ENCODE measurements around the gene PIP4K2A. TPM values are rescaled to one million over a fixed set of nuclear protein-coding genes. Genes with fewer than 3 reads are reported as not detected.

The PIP4K2A gene
- total RNA-seq, 1 donor from 2014 or later, result 34.9 TPM

DNA sequence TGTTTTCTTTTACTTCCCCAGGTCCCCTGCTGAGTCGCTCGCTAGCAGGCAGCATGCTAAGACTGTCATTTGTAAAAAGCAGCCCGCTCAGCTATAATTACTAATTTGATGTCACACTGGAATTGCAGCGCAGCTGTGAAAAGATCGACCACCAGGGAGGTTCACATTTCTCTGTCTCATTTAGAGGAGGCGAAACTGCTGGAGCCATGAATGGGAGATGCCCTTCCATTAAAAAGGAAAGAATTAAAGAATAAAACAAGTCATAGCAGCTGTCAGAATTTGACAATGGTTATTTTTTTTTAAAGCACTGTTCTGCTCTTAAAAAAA lies 153.5 kb downstream of the PIP4K2A start:
- H3K4me3 ChIP-seq, result no peak overlapping the region
- H3K36me3 ChIP-seq, result peaks cover 14 to 18% of the 10 kb centered on the region in 2 donors
- H3K27ac ChIP-seq, result no peak overlapping the region
- DNase-seq (ENCODE audit: low spot score in 2 of 2), result no peak
- TF ChIP-seq, protein P1, sequence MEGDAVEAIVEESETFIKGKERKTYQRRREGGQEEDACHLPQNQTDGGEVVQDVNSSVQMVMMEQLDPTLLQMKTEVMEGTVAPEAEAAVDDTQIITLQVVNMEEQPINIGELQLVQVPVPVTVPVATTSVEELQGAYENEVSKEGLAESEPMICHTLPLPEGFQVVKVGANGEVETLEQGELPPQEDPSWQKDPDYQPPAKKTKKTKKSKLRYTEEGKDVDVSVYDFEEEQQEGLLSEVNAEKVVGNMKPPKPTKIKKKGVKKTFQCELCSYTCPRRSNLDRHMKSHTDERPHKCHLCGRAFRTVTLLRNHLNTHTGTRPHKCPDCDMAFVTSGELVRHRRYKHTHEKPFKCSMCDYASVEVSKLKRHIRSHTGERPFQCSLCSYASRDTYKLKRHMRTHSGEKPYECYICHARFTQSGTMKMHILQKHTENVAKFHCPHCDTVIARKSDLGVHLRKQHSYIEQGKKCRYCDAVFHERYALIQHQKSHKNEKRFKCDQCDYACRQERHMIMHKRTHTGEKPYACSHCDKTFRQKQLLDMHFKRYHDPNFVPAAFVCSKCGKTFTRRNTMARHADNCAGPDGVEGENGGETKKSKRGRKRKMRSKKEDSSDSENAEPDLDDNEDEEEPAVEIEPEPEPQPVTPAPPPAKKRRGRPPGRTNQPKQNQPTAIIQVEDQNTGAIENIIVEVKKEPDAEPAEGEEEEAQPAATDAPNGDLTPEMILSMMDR (IDR thresholded peaks at IDR 0.05), result no peak
- H3K27me3 ChIP-seq, result no peaks in the 10 kb centered on the region
- no peaks in the 10 kb centered on the region for H3K4me1 ChIP-seq
- intact Hi-C loops (cut with DNase I), result no loop called here
- no peaks in the 10 kb centered on the region for H3K9me3 ChIP-seq

DNA sequence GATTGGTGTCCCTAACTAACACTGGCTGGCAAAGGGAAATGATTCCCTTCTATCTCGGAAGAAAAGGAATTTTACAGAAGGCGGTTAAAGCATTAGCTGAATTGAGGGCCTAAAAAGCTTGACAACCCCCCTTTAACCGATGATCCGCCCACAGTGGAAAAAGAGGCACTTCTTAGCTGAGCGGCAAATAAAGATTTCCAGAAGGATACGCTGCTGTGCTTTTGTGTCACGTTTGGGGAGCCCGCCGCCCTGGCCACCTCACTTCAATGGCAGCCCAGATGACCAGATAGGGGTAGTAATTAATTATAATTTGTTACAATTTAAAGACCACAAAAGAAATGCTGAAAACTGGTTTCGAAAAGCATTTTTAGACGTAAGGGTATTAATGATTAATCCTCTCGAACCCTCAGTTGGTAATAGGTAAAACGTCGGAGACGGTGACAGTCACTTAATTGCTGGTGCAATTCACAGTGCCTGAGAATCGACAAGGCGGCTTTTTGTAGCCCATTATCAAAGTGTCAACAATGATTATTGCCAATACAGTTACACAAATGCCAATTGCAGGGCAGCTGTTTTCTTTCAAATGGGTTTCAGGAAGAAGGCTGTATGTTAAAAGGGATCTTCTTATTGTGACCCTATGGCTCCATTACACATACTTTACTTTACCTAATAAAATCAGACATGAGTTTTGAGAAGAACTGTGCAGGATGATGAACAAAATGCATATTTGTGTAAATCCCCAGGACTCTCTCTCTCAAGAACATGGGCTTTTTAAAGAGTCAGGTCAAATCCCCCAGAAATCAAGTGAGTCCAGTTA lies 154.1 kb downstream of the PIP4K2A start:
- Histone ChIP-seq H3K36me3 (peaks cover 14 to 18% of the 10 kb centered on the region in 2 donors), H3K9me3 (no peaks in the 10 kb centered on the region), H3K27me3 (no peaks in the 10 kb centered on the region), H3K4me1 (no peaks in the 10 kb centered on the region), H3K27ac (no peak overlapping the region), H3K4me3 (no peak overlapping the region)
- no peak for DNase-seq (ENCODE audit: low spot score in 2 of 2)
- TF ChIP-seq, protein P1 (IDR thresholded peaks at IDR 0.05), result no peak
- intact Hi-C loops (cut with DNase I), result no loop called here

DNA sequence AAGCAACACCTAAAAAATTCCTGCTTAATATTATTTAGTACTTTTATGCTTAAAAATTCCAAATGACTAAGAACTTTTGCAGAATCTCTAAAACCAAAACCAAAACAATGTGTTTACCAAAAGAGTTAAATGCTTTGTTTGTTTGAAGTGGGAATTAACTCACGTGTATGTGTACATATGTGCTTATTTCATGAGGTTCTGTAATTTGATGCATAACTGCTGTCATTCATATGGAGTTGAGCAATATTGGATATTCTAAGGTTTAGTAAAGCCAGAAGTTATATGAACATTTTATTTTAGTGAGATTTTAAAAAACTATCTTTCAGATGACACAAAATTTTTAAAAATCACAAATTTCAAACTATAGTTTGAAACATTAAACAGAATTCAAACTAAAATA lies 157.1 kb downstream of the PIP4K2A start:
- no peaks in the 10 kb centered on the region for H3K4me1 ChIP-seq
- H3K36me3 ChIP-seq, result peaks cover 0 to 4% of the 10 kb centered on the region in 2 donors
- DNase-seq (ENCODE audit: low spot score in 2 of 2), result no peak
- intact Hi-C loops (cut with DNase I), result loop anchor here (10.0 kb wide), 2 partner anchors 213 to 507 kb away; partner anchors contain the start of gene SPAG6
- no peaks in the 10 kb centered on the region for H3K9me3 ChIP-seq
- H3K27ac ChIP-seq, result no peak overlapping the region
- no peaks in the 10 kb centered on the region for H3K27me3 ChIP-seq
- TF ChIP-seq, protein P1 (IDR thresholded peaks at IDR 0.05), result no peak
- H3K4me3 ChIP-seq, result no peak overlapping the region

DNA sequence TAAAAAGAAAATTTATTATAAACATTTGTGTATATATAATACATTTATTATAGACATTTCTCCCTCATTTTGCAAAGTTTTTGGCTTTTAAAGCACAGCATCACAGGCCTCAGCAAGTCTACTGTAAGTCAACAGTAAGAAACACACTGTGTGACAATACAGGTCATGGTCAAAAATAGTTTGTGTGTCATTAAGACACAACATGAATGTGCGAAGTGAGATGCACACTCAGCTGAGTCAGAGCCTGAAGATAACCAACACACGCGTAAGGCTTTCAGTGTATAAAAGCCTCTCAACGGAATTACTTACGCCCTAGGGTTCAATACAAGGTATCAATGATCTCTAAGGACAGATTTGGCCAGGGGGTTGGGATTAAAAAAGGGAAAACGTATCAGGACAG lies 157.6 kb downstream of the PIP4K2A start:
- DNase-seq (ENCODE audit: low spot score in 2 of 2), result no peak
- H3K4me3 ChIP-seq, result no peak overlapping the region
- no peaks in the 10 kb centered on the region for H3K27me3 ChIP-seq
- H3K27ac ChIP-seq, result no peak overlapping the region
- intact Hi-C loops (cut with DNase I), result loop anchor here (10.0 kb wide), 2 partner anchors 212 to 508 kb away; partner anchors contain the start of gene SPAG6
- H3K36me3 ChIP-seq, result peaks cover 0 to 4% of the 10 kb centered on the region in 2 donors
- no peaks in the 10 kb centered on the region for H3K9me3 ChIP-seq
- TF ChIP-seq, protein P1 (IDR thresholded peaks at IDR 0.05), result no peak
- H3K4me1 ChIP-seq, result no peaks in the 10 kb centered on the region

DNA sequence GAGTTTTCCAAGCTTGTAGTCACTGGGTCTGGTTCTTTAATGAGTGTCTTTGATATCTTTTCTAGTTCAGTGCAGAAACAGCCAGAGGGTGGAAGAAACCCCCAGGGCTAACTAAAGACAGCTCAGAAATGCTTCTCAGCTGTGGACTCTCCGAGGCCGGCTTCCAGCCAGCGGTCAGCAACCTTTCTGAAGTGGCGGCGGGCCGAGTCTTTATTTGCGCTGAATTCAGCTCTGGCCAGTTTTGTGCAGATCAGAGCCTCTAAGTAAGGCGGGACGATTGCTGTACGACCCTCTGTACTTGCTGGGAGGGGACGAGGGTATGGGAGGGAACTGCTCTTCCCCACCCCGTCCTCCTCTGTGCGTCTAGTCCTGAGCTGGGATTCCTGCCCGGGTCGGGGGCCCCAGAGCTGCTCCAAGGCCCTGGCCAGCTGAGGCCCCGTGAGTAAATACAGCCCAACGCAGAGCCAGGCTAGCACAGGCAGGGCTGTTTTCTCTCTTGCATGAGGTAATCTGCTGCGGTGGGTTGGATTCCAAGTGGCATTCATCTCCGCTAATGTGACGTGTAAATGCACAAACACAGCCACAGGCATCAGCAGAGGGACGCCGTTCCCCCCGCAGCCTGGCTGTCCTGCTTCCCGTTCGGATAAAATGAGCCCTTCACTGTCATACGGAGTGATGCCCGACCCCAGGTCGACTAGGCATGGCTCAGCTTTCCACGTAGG lies 159.8 kb downstream of the PIP4K2A start:
- peak; percentile 31 to 77 for DNase-seq (ENCODE audit: low spot score in 2 of 2)
- intact Hi-C loops (cut with DNase I), result loop anchor here (5.0 to 10.0 kb wide), 4 partner anchors 117 to 510 kb away; partner anchors contain the start of genes PIP4K2A and SPAG6
- Histone ChIP-seq H3K9me3 (no peaks in the 10 kb centered on the region), H3K36me3 (peaks cover 6 to 9% of the 10 kb centered on the region in 2 donors), H3K27ac (peak overlapping the region; percentile 39 to 62), H3K4me3 (peak overlapping the region; percentile 9 to 50), H3K27me3 (no peaks in the 10 kb centered on the region), H3K4me1 (no peaks in the 10 kb centered on the region)
- TF ChIP-seq, protein P1 (IDR thresholded peaks at IDR 0.05), result no peak
